Measurements from ENCODE around the gene PRPF38B. TPM values are rescaled to one million over a fixed set of nuclear protein-coding genes. Genes with fewer than 3 reads are reported as not detected.
"Not testable (repeated sequence)": the region's sequence is repeated elsewhere in the genome, so short reads cannot be mapped to it uniquely, and the experiment has no call there.

PRPF38B gene
- polyA plus RNA-seq, 1 donor (not counting 4 experiments of a cell fraction or from before 2014, with no cell fraction given), result 41.0 TPM

- dilution Hi-C loops (cut with MboI; ENCODE audit: extremely low pct_ligation_motif_present, low sequenced_read_pairs), result no loop called here
- no peak for FAIRE-seq
- H4K20me1 ChIP-seq (ENCODE audit: control insufficient read depth, extremely low read depth, insufficient read depth, low read length), result peaks cover 7% of the 10 kb centered on the region
These were observed 9.2 kb downstream of the PRPF38B start for GRCh38 chr1:108701176-108701849.

GRCh38 chr1:108702109-108702508, 10.0 kb downstream of the PRPF38B start:
- FAIRE-seq; dilution Hi-C loops (cut with MboI; ENCODE audit: extremely low pct_ligation_motif_present, low sequenced_read_pairs): not testable (repeated sequence)

More at GRCh38 chr1:108701176-108701849, 9.2 kb downstream of the PRPF38B start:
- Histone ChIP-seq H3K9me3 (ENCODE audit: control insufficient read depth, low read depth, low read length) (no peaks in the 10 kb centered on the region), H2AFZ (ENCODE audit: control insufficient read depth, low read length) (no peak overlapping the region), H3K4me3 (ENCODE audit: control insufficient read depth in 2 of 3, extremely low read depth in 1 of 3, insufficient read depth in 2 of 3, low read depth in 1 of 3, low read length in 3 of 3) (no peak overlapping the region), H3K9ac (ENCODE audit: control insufficient read depth, extremely low read depth, insufficient read depth, low read length) (no peak overlapping the region), H3K27me3 (ENCODE audit: control insufficient read depth, extremely low read depth, insufficient read depth, low read length) (no peaks in the 10 kb centered on the region), H3K36me3 (ENCODE audit: control insufficient read depth in 2 of 2, extremely low read depth in 1 of 2, insufficient read depth in 2 of 2, low read length in 2 of 2) (peaks cover 16 to 27% of the 10 kb centered on the region in 2 experiments), H3K4me2 (ENCODE audit: control insufficient read depth, extremely low read depth, insufficient read depth, low read depth, low read length) (no peak overlapping the region), H3K79me2 (ENCODE audit: control insufficient read depth, insufficient read depth, low read length) (peaks cover 14% of the 10 kb centered on the region), H3K27ac (ENCODE audit: control insufficient read depth, insufficient read depth, low read length) (no peak overlapping the region), H3K4me1 (ENCODE audit: control insufficient read depth, extremely low read depth, insufficient read depth, low read length) (peaks cover 11% of the 10 kb centered on the region), H3K9me1 (ENCODE audit: control insufficient read depth, extremely low read depth, insufficient read depth, low read length) (no peaks in the 10 kb centered on the region)
- TF ChIP-seq, protein P1, sequence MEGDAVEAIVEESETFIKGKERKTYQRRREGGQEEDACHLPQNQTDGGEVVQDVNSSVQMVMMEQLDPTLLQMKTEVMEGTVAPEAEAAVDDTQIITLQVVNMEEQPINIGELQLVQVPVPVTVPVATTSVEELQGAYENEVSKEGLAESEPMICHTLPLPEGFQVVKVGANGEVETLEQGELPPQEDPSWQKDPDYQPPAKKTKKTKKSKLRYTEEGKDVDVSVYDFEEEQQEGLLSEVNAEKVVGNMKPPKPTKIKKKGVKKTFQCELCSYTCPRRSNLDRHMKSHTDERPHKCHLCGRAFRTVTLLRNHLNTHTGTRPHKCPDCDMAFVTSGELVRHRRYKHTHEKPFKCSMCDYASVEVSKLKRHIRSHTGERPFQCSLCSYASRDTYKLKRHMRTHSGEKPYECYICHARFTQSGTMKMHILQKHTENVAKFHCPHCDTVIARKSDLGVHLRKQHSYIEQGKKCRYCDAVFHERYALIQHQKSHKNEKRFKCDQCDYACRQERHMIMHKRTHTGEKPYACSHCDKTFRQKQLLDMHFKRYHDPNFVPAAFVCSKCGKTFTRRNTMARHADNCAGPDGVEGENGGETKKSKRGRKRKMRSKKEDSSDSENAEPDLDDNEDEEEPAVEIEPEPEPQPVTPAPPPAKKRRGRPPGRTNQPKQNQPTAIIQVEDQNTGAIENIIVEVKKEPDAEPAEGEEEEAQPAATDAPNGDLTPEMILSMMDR (optimal IDR thresholded peaks at IDR 0.05 in 1 of 3, IDR thresholded peaks at IDR 0.05 in 1 of 3, conservative IDR thresholded peaks at IDR 0.05 in 1 of 3; ENCODE audit: extremely low read depth in 1 of 3, insufficient read depth in 2 of 3, low read length in 3 of 3), result no peak
- TF ChIP-seq EZH2 (IDR thresholded peaks at IDR 0.05; ENCODE audit: low read length), result no peak
- DNase-seq (ENCODE audit: low read depth, low spot score), result no peak

More at GRCh38 chr1:108702109-108702508, 10.0 kb downstream of the PRPF38B start:
- peaks cover 11% of the 10 kb centered on the region for H3K4me1 ChIP-seq (ENCODE audit: control insufficient read depth, extremely low read depth, insufficient read depth, low read length)
- not testable (repeated sequence) for H3K27me3 ChIP-seq (ENCODE audit: control insufficient read depth, extremely low read depth, insufficient read depth, low read length); H3K9me3 ChIP-seq (ENCODE audit: control insufficient read depth, low read depth, low read length); H3K9me1 ChIP-seq (ENCODE audit: control insufficient read depth, extremely low read depth, insufficient read depth, low read length); DNase-seq (ENCODE audit: low read depth, low spot score); H4K20me1 ChIP-seq (ENCODE audit: control insufficient read depth, extremely low read depth, insufficient read depth, low read length); H3K4me2 ChIP-seq (ENCODE audit: control insufficient read depth, extremely low read depth, insufficient read depth, low read depth, low read length); H3K9ac ChIP-seq (ENCODE audit: control insufficient read depth, extremely low read depth, insufficient read depth, low read length); H3K79me2 ChIP-seq (ENCODE audit: control insufficient read depth, insufficient read depth, low read length); H3K4me3 ChIP-seq (ENCODE audit: control insufficient read depth in 2 of 3, extremely low read depth in 1 of 3, insufficient read depth in 2 of 3, low read depth in 1 of 3, low read length in 3 of 3); H3K27ac ChIP-seq (ENCODE audit: control insufficient read depth, insufficient read depth, low read length); H2AFZ ChIP-seq (ENCODE audit: control insufficient read depth, low read length)
- H3K36me3 ChIP-seq (ENCODE audit: control insufficient read depth in 2 of 2, extremely low read depth in 1 of 2, insufficient read depth in 2 of 2, low read length in 2 of 2), result peaks cover 13 to 19% of the 10 kb centered on the region in 2 experiments

Measured in keratinocyte (primary cell).